Gastroesophageal sphincter (tissue), 4 donors: ENCODE data around the gene RAB5IF. TPM values are rescaled to one million over a fixed set of nuclear protein-coding genes. Genes with fewer than 3 reads are reported as not detected.
A peak's percentile ranks its signal among the peaks of the same experiment; 100 is the strongest.

Experiments
- ATAC-seq: fragments of 150-250 bp; one replicate; pipeline ENCODE4 v1.9.1; 2016; ENCODE audit warnings: mild to moderate bottlenecking, moderate library complexity
- H3K27ac ChIP-seq, 4 donors: fragments of 200-600 bp; sonication (generic) in 3 of 4; 1 replicate in 3 of 4; 2 replicates in 1 of 4; pipeline ENCODE4 v1.5.1; 2016 to 2019
- H3K27me3 ChIP-seq: fragments of 200-600 bp; sonication (generic); one replicate; pipeline ENCODE4 v1.5.1; 2019
- H3K36me3 ChIP-seq, 2 donors: fragments of 200-600 bp; sonication (generic); one replicate each; pipeline ENCODE4 v1.5.1; 2019; ENCODE audit warnings: control low read depth in 1 of 2
- H3K4me1 ChIP-seq, 3 donors: fragments of 200-600 bp; sonication (generic); 1 replicate in 2 of 3; 2 replicates in 1 of 3; pipeline ENCODE4 v1.5.1; 2016 to 2019; ENCODE audit warnings: control low read depth in 2 of 3
- H3K4me3 ChIP-seq, 2 donors: fragments of 200-600 bp; sonication (generic); one replicate each; pipeline ENCODE4 v1.5.1; 2019; ENCODE audit warnings: mild to moderate bottlenecking in 1 of 2, moderate library complexity in 1 of 2
- H3K9me3 ChIP-seq, 3 donors: fragments of 200-600 bp; sonication (generic); one replicate each; pipeline ENCODE4 v1.5.1; 2017 to 2019; ENCODE audit warnings: control low read depth in 2 of 3
- CTCF ChIP-seq, 4 experiments: fragments of 200-600 bp in 2 of 4; fragments of 450-650 bp in 2 of 4; sonication (generic) in 1 of 4; IDR thresholded peaks; one replicate each; pipeline ENCODE4 v1.5.1; 2017 to 2019; ENCODE audit warnings: antibody characterized with exemption in 4 of 4, mild to moderate bottlenecking in 2 of 4, moderate library complexity in 2 of 4
- EP300 ChIP-seq: sonication (generic); formaldehyde crosslinking; IDR thresholded peaks from one replicate; pipeline ENCODE4 v1.6.1; 2017; ENCODE audit warnings: antibody characterized with exemption, mild to moderate bottlenecking
- POLR2A ChIP-seq, 2 donors: fragments of 450-650 bp; IDR thresholded peaks; one replicate each; pipeline ENCODE4 v1.6.1; 2017; ENCODE audit warnings: antibody characterized with exemption in 2 of 2, mild to moderate bottlenecking in 2 of 2, moderate library complexity in 1 of 2
- POLR2AphosphoS5 ChIP-seq: sonication (generic); formaldehyde crosslinking; IDR thresholded peaks from one replicate; pipeline ENCODE4 v1.6.1; 2017; ENCODE audit warnings: antibody characterized with exemption
- WGBS, 2 donors: methylation state at CpG; one replicate each; pipeline ENCODE4 v1.1.5; 2018; ENCODE audit warnings: low coverage in 1 of 2; 5-methylcytosine and 5-hydroxymethylcytosine counted together
- total RNA-seq, 4 donors: library from RNA; depleted of rRNA; stranded (reverse); fragments of >200 nt; gene quantifications; one replicate each; pipeline ENCODE4 v1.1.0, GENCODE V29; 2016

RAB5IF gene
- total RNA-seq, 4 donors from 2014 or later: 66.3 to 100 (median 78.9) TPM

- peak overlapping the region; percentile 60 to 96 (median 90) for H3K27ac ChIP-seq
- H3K36me3 ChIP-seq: peaks cover 0 to 5% of the 10 kb centered on the region in 2 donors
- WGBS, 2 donors: 0% methylated on average over 4 of the region's 53 CpGs; no CpG with 5 or more reads in 1 of the 2 donors
- ATAC-seq: peak; percentile 0
- no peaks in the 10 kb centered on the region for H3K27me3 ChIP-seq
- H3K9me3 ChIP-seq: no peaks in the 10 kb centered on the region
- peaks cover 0 to 47% (median 15%) of the 10 kb centered on the region in 3 donors for H3K4me1 ChIP-seq
- TF ChIP-seq POLR2A (IDR thresholded peaks at IDR 0.05) (no peak), EP300 (no peak), CTCF (IDR thresholded peaks at IDR 0.05) (no peak), POLR2AphosphoS5 (no peak)
- H3K4me3 ChIP-seq: peak overlapping the region; percentile 69 to 93
Observed at GRCh38 chr20:36573798-36574365, 31.7 kb upstream of the RAB5IF start.

- peaks cover 0 to 47% (median 15%) of the 10 kb centered on the region in 3 donors for H3K4me1 ChIP-seq
- no peaks in the 10 kb centered on the region for H3K9me3 ChIP-seq
- no peaks in the 10 kb centered on the region for H3K27me3 ChIP-seq
- ATAC-seq: peak; percentile 33
- peak overlapping the region in 3 of 4 donors; percentile 87 to 96 (median 94) for H3K27ac ChIP-seq
- 3% methylated on average over 13 of the region's 69 CpGs; no CpG with 5 or more reads in 1 of the 2 donors for WGBS, 2 donors
- TF ChIP-seq CTCF (IDR thresholded peaks at IDR 0.05): no peak
- no peak for TF ChIP-seq POLR2AphosphoS5
- TF ChIP-seq POLR2A (IDR thresholded peaks at IDR 0.05): peak in 1 of 2 donors; percentile 20
- peaks cover 0 to 12% of the 10 kb centered on the region in 2 donors for H3K36me3 ChIP-seq
- H3K4me3 ChIP-seq: peak overlapping the region; percentile 69 to 93
Observed at GRCh38 chr20:36574366-36575135, 31.0 kb upstream of the RAB5IF start.

- no peaks in the 10 kb centered on the region for H3K27me3 ChIP-seq
- no peaks in the 10 kb centered on the region for H3K9me3 ChIP-seq
- no peak overlapping the region for H3K4me3 ChIP-seq
- H3K27ac ChIP-seq: peak overlapping the region in 2 of 4 donors; percentile 94 to 96
- TF ChIP-seq EP300: no peak
- TF ChIP-seq CTCF (IDR thresholded peaks at IDR 0.05): no peak
- no peak for TF ChIP-seq POLR2A (IDR thresholded peaks at IDR 0.05)
- TF ChIP-seq POLR2AphosphoS5: no peak
- WGBS, 2 donors: 33 to 67% methylated on average over 1 of the region's 1 CpG
- ATAC-seq: no peak
- peaks cover 0 to 47% (median 15%) of the 10 kb centered on the region in 3 donors for H3K4me1 ChIP-seq
- H3K36me3 ChIP-seq: peaks cover 0 to 27% of the 10 kb centered on the region in 2 donors
Observed at GRCh38 chr20:36576081-36576445, 29.5 kb upstream of the RAB5IF start.

GRCh38 chr20:36578356-36579041 lies 27.1 kb upstream of the RAB5IF start:
- Histone ChIP-seq H3K9me3 (no peaks in the 10 kb centered on the region), H3K4me3 (no peak overlapping the region), H3K27me3 (no peaks in the 10 kb centered on the region), H3K4me1 (peaks cover 0 to 29% (median 7%) of the 10 kb centered on the region in 3 donors), H3K36me3 (peaks cover 0 to 50% of the 10 kb centered on the region in 2 donors), H3K27ac (no peak overlapping the region)
- no peak for ATAC-seq
- TF ChIP-seq EP300 (no peak), POLR2A (IDR thresholded peaks at IDR 0.05) (no peak), CTCF (IDR thresholded peaks at IDR 0.05) (no peak), POLR2AphosphoS5 (no peak)
- 93 to 100% methylated on average over 2 to 3 of the region's 15 CpGs for WGBS, 2 donors
